B cell (primary cell): ENCODE data around the gene CHD9. TPM values are rescaled to one million over a fixed set of nuclear protein-coding genes. Genes with fewer than 3 reads are reported as not detected.

Source experiments
- ATAC-seq: fragments of 200-7000 bp; cut with Tn5 transposase; one replicate; pipeline ENCODE4 v1.10.0; 2021; ENCODE audit warnings: low read depth, mild to moderate bottlenecking, moderate number of reproducible peaks, moderate library complexity
- CTCF ChIA-PET: fragments of 350-600 bp; sonication (Branson Sonifier 250); formaldehyde crosslinking; loops from one replicate; lab custom pipeline; 2021; ENCODE audit warnings: antibody characterized with exemption, inconsistent platforms; lab: Charles Lee
- POLR2A ChIA-PET: fragments of 350-600 bp; sonication (Branson Sonifier 250); formaldehyde crosslinking; loops from one replicate; lab custom pipeline; 2021; ENCODE audit warnings: antibody characterized with exemption; lab: Charles Lee
- DNase-seq: peaks from one replicate; pipeline ENCODE4 v3.0.0; 2013
- H2AFZ ChIP-seq: 2 replicates; pipeline ENCODE4 v1.6.1; 2012; ENCODE audit warnings: mild to moderate bottlenecking, low read depth, low read length; ENCODE audit not compliant: insufficient read depth, poor library complexity, severe bottlenecking
- H3K27ac ChIP-seq, 2 donors: 1 replicate in 1 of 2; 2 replicates in 1 of 2; pipeline ENCODE4 v1.5.1; 2012 to 2013; ENCODE audit warnings: low read length in 2 of 2, mild to moderate bottlenecking in 2 of 2, moderate library complexity in 1 of 2
- H3K27me3 ChIP-seq, 4 experiments: fragments of 200-600 bp in 1 of 4; sonication (generic) in 1 of 4; replicated peaks in 1 of 4; 1 replicate in 2 of 4; 2 replicates in 2 of 4; pipeline versions ENCODE4 v1.6.1 to v1.7.0; 2013 to 2016; ENCODE audit warnings: low read length in 3 of 4, mild to moderate bottlenecking in 2 of 4, mixed read lengths in 1 of 4, moderate library complexity in 1 of 4; ENCODE audit not compliant: insufficient read depth in 4 of 4, control insufficient read depth in 3 of 4; ENCODE audit errors: control extremely low read depth in 1 of 4
- H3K36me3 ChIP-seq, 2 experiments: replicated peaks in 1 of 2; 1 replicate in 1 of 2; 2 replicates in 1 of 2; pipeline versions ENCODE4 v1.6.1 to v1.7.1; 2013; ENCODE audit warnings: low read length in 1 of 2; ENCODE audit not compliant: insufficient read depth in 2 of 2, control insufficient read depth in 1 of 2; ENCODE audit errors: control extremely low read depth in 1 of 2, extremely low read depth in 1 of 2
- H3K4me1 ChIP-seq, 2 donors: fragments of 200-600 bp in 1 of 2; sonication (generic) in 1 of 2; 1 replicate in 1 of 2; 2 replicates in 1 of 2; pipeline versions ENCODE4 v1.5.1 to v1.6.1; 2013 to 2017; ENCODE audit warnings: low read length in 2 of 2; ENCODE audit not compliant: control insufficient read depth in 2 of 2, insufficient read depth in 2 of 2
- H3K4me2 ChIP-seq: replicated peaks from 2 replicates; pipeline ENCODE3; 2012; ENCODE audit warnings: mild to moderate bottlenecking, low read depth, low read length; ENCODE audit not compliant: poor library complexity, severe bottlenecking
- H3K4me3 ChIP-seq, 5 experiments: fragments of 200-600 bp in 1 of 5; sonication (generic) in 1 of 5; 1 replicate in 3 of 5; 2 replicates in 2 of 5; pipeline versions ENCODE4 v1.5.1 to v1.7.0; 2011 to 2016; ENCODE audit warnings: low read length in 4 of 5, mild to moderate bottlenecking in 4 of 5, low read depth in 2 of 5, control low read depth in 1 of 5, moderate library complexity in 1 of 5; ENCODE audit not compliant: insufficient read depth in 1 of 5; ENCODE audit errors: control extremely low read depth in 1 of 5, extremely low read depth in 1 of 5
- H3K79me2 ChIP-seq: fragments of 200-600 bp; sonication (generic); one replicate; pipeline ENCODE4 v1.6.0; 2016; ENCODE audit warnings: low read length; ENCODE audit not compliant: control insufficient read depth, insufficient read depth
- H3K9ac ChIP-seq: fragments of 200-600 bp; sonication (generic); 2 replicates; pipeline ENCODE4 v1.6.1; 2017; ENCODE audit warnings: mild to moderate bottlenecking, low read length, moderate library complexity
- H3K9me3 ChIP-seq, 3 donors: one replicate each; pipeline versions ENCODE4 v1.6.1 to v1.7.1; 2013; ENCODE audit warnings: low read length in 2 of 3; ENCODE audit not compliant: control insufficient read depth in 2 of 3, insufficient read depth in 1 of 3; ENCODE audit errors: control extremely low read depth in 1 of 3
- H4K20me1 ChIP-seq: 2 replicates; pipeline ENCODE4 v1.6.0; 2012; ENCODE audit warnings: mild to moderate bottlenecking, low read length; ENCODE audit not compliant: insufficient read depth, control insufficient read depth, poor library complexity, severe bottlenecking
- H3K27ac Mint-ChIP-seq: one replicate; pipeline ENCODE4 v1.8.0; 2021; ENCODE audit warnings: mixed read lengths
- H3K27me3 Mint-ChIP-seq: one replicate; pipeline ENCODE4 v1.8.0; 2021; ENCODE audit warnings: mixed read lengths
- H3K4me1 Mint-ChIP-seq: one replicate; pipeline ENCODE4 v1.8.0; 2021; ENCODE audit warnings: mixed read lengths
- H3K4me3 Mint-ChIP-seq: one replicate; pipeline ENCODE4 v1.8.0; 2021; ENCODE audit warnings: mixed read lengths
- H3K9me3 Mint-ChIP-seq: one replicate; pipeline ENCODE4 v1.8.0; 2022; ENCODE audit warnings: mixed read lengths; ENCODE audit not compliant: insufficient read depth
- CTCF ChIP-seq: fragments of 200-600 bp; IDR thresholded peaks from one replicate; pipeline ENCODE4 v1.8.0; 2022; ENCODE audit warnings: antibody characterized with exemption, mild to moderate bottlenecking
- EZH2 ChIP-seq: IDR thresholded peaks from 2 replicates; pipeline ENCODE4 v1.6.1; 2012; ENCODE audit warnings: borderline replicate concordance, low read depth, mild to moderate bottlenecking, moderate library complexity, low read length; ENCODE audit not compliant: insufficient read depth, poor library complexity, severe bottlenecking
- whole genome bisulfite sequencing: methylation state at CpG from one replicate; pipeline ENCODE4 v1.1.5; 2013; ENCODE audit warnings: missing lambda C conversion rate; ENCODE audit not compliant: insufficient coverage; 5-methylcytosine and 5-hydroxymethylcytosine counted together
- intact Hi-C: fragments of 100-400 bp; cut with micrococcal nuclease; formaldehyde crosslinking; loops from one replicate; pipeline ENCODE4 v1.10.0; 2022
- polyA plus RNA-seq: library from polyadenylated mRNA; depleted of rRNA; stranded (reverse); fragments of >200 nt; gene quantifications from 2 replicates; pipeline ENCODE4 v1.2.3, GENCODE V29; 2012
- total RNA-seq, 2 donors: library from RNA; stranded (reverse); fragments of 120-200 nt in 1 of 2; gene quantifications; 1 replicate in 1 of 2; 2 replicates in 1 of 2; pipeline versions ENCODE4 v1.2.3 to v1.2.4, GENCODE V29; 2013 to 2022

Gene CHD9
- total and polyA plus RNA-seq, 2 donors (not counting 1 experiment from before 2014, with no cell fraction given), result 12.2 to 102 TPM

GRCh38 chr16:53007095-53007494, 47.7 kb upstream of the CHD9 start:
- Mint-ChIP-seq H3K27ac (no peak overlapping the region), H3K9me3 (no peaks in the 10 kb centered on the region), H3K4me1 (no peaks in the 10 kb centered on the region), H3K27me3 (peaks cover 29% of the 10 kb centered on the region), H3K4me3 (no peak overlapping the region)
- no peak overlapping the region for H3K4me3 ChIP-seq
- no peaks in the 10 kb centered on the region for H3K79me2 ChIP-seq
- no peaks in the 10 kb centered on the region for H3K9me3 ChIP-seq
- no peaks in the 10 kb centered on the region for H4K20me1 ChIP-seq
- TF ChIP-seq EZH2, result no peak
- TF ChIP-seq CTCF, result no peak
- CTCF ChIA-PET, result no interaction called here
- ATAC-seq (no peak), DNase-seq (no peak)
- intact Hi-C loops, result no loop called here
- whole genome bisulfite sequencing, result no CpG with 5 or more reads among the region's 1 CpG
- H3K9ac ChIP-seq, result no peak overlapping the region
- no peak overlapping the region for H3K27ac ChIP-seq
- H2AFZ ChIP-seq, result no peak overlapping the region
- H3K4me2 ChIP-seq, result no peak overlapping the region
- POLR2A ChIA-PET, result no interaction called here
- no peaks in the 10 kb centered on the region for H3K4me1 ChIP-seq
- no peaks in the 10 kb centered on the region for H3K36me3 ChIP-seq
- H3K27me3 ChIP-seq, result peaks cover 0 to 1% (median 0%) of the 10 kb centered on the region in 4 experiments

GRCh38 chr16:53014287-53014686, 40.5 kb upstream of the CHD9 start:
- H3K4me3 ChIP-seq, result no peak overlapping the region
- no peak overlapping the region for H3K27ac Mint-ChIP-seq
- no peak overlapping the region for H3K9ac ChIP-seq
- H3K4me3 Mint-ChIP-seq, result no peak overlapping the region
- H3K27ac ChIP-seq, result no peak overlapping the region
- no peak overlapping the region for H2AFZ ChIP-seq
- ATAC-seq, result no peak
- no peaks in the 10 kb centered on the region for H3K4me1 ChIP-seq
- H3K79me2 ChIP-seq, result no peaks in the 10 kb centered on the region
- no peaks in the 10 kb centered on the region for H3K36me3 ChIP-seq
- WGBS, result 83% methylated on average over 3 of the region's 4 CpGs
- no peak overlapping the region for H3K4me2 ChIP-seq
- no peaks in the 10 kb centered on the region for H3K9me3 ChIP-seq
- peaks cover 28% of the 10 kb centered on the region for H3K27me3 Mint-ChIP-seq
- no peaks in the 10 kb centered on the region for H3K4me1 Mint-ChIP-seq
- intact Hi-C loops, result no loop called here
- no peaks in the 10 kb centered on the region for H4K20me1 ChIP-seq
- ChIA-PET POLR2A (no interaction called here), CTCF (no interaction called here)
- H3K9me3 Mint-ChIP-seq, result no peaks in the 10 kb centered on the region
- no peak for DNase-seq
- H3K27me3 ChIP-seq, result peaks cover 0 to 7% (median 0%) of the 10 kb centered on the region in 4 experiments
- TF ChIP-seq EZH2 (no peak), CTCF (no peak)
